HG03196 (cell line): Measurements from ENCODE around the gene OR7G3.

Source experiments
- ATAC-seq: cut with Tn5 transposase; IDR thresholded peaks from one replicate; pipeline ENCODE4 v1.9.1; 2021; ENCODE audit not compliant: unreplicated experiment

Gene OR7G3

GRCh38 chr19:9126900-9127405 is at the start of gene OR7G3:
TSS of gene OR7G3 (minus strand) at chr19:9126950. CDS start at chr19:9126950, 0 bp downstream.
- ATAC-seq, result no peak

GRCh38 chr19:9175326-9175725 is 48.6 kb upstream of the OR7G3 start:
- no peak for ATAC-seq

GRCh38 chr19:9171393-9171991 is 44.7 kb upstream of the OR7G3 start:
- no peak for ATAC-seq

GRCh38 chr19:9166846-9167245 is 40.1 kb upstream of the OR7G3 start:
- ATAC-seq, result no peak

GRCh38 chr19:9165261-9165660 is 38.5 kb upstream of the OR7G3 start:
- no peak for ATAC-seq

- no peak for ATAC-seq
Measured at GRCh38 chr19:9161427-9161826, 34.7 kb upstream of the OR7G3 start.

GRCh38 chr19:9159891-9160290 is 33.1 kb upstream of the OR7G3 start:
- no peak for ATAC-seq

GRCh38 chr19:9156304-9156703 is 29.6 kb upstream of the OR7G3 start:
- no peak for ATAC-seq

GRCh38 chr19:9155591-9155990 is 28.8 kb upstream of the OR7G3 start:
- ATAC-seq, result no peak

- no peak for ATAC-seq
Measured at GRCh38 chr19:9151367-9151766, 24.6 kb upstream of the OR7G3 start.

- ATAC-seq, result no peak
Measured at GRCh38 chr19:9150650-9151049, 23.9 kb upstream of the OR7G3 start.

- no peak for ATAC-seq
Measured at GRCh38 chr19:9149997-9150396, 23.2 kb upstream of the OR7G3 start.

GRCh38 chr19:9148697-9149096 is 21.9 kb upstream of the OR7G3 start:
- no peak for ATAC-seq

GRCh38 chr19:9146882-9147281 is 20.1 kb upstream of the OR7G3 start:
- no peak for ATAC-seq

GRCh38 chr19:9144920-9145319 is 18.2 kb upstream of the OR7G3 start:
- ATAC-seq, result no peak

GRCh38 chr19:9140159-9140874 is 13.6 kb upstream of the OR7G3 start, which contains the start of gene ZNF317:
TSS of gene ZNF317 (plus strand) at chr19:9140397. CDS start at chr19:9156017, 15,620 bp downstream.
- ATAC-seq, result peak; percentile 97

GRCh38 chr19:9139609-9140158 is 12.9 kb upstream of the OR7G3 start:
- ATAC-seq, result peak; percentile 15

- no peak for ATAC-seq
Measured at GRCh38 chr19:9132422-9132821, 5.7 kb upstream of the OR7G3 start.

GRCh38 chr19:9130965-9131364 is 4.2 kb upstream of the OR7G3 start:
- no peak for ATAC-seq

GRCh38 chr19:9128171-9128570 is 1.4 kb upstream of the OR7G3 start:
- ATAC-seq, result no peak

GRCh38 chr19:9116547-9116946 is 10.2 kb downstream of the OR7G3 start:
- no peak for ATAC-seq

GRCh38 chr19:9115307-9115813 is 11.4 kb downstream of the OR7G3 start, which contains the start of gene OR7G1:
TSS of gene OR7G1 (minus strand) at chr19:9115763. CDS start at chr19:9115763, 0 bp downstream.
- no peak for ATAC-seq
